ENCODE measurements around the gene ABCA1.
"Not testable (repeated sequence)": the region's sequence is repeated elsewhere in the genome, so short reads cannot be mapped to it uniquely, and the experiment has no call there.

ABCA1 gene

DNA sequence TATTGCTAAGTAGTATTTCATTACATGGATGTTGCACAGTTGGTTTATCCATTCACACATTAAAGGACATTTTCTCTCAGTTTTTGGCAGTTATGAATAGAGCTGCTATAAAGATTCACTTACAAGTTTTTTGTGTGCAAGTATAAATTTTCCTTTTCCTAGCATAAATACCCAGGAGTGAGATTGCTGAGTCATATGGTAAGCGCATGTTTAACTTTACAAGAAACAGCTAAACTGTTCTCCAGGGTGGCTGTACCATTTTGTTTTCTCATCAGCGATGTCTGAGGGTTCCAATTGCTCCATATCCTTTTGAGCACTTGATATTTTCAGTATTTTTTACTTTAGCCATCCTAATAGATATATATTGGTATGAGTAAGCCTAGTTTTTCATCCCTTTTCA is 16.4 kb upstream of the ABCA1 start:
- no peak for DNase-seq (ENCODE audit: low read depth)

GRCh38 chr9:104941597-104941996 is 13.6 kb upstream of the ABCA1 start:
- no peak for DNase-seq (ENCODE audit: low read depth)

DNA sequence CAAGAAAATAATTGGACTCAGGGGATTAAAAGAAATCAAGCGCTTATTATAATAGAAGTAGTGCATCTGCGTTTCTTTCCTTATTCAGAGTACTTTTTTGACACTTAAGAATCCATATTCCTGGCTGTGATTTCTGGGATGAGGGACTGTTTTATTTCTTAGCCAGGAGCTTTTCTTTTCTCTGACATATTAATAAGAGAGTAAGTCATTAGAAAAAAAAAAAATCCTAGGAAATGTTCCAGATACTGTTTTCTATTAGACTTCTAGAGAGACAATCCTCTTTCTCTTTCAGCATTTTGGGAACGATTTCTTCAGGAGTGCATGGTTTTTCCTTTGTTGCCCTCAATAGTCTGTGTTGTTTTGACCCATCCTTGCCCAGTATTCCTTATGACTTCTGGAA is 8.3 kb upstream of the ABCA1 start:
- no peak for DNase-seq (ENCODE audit: low read depth)

GRCh38 chr9:104935501-104935810 is 7.5 kb upstream of the ABCA1 start:
- DNase-seq (ENCODE audit: low read depth): not testable (repeated sequence)

DNA sequence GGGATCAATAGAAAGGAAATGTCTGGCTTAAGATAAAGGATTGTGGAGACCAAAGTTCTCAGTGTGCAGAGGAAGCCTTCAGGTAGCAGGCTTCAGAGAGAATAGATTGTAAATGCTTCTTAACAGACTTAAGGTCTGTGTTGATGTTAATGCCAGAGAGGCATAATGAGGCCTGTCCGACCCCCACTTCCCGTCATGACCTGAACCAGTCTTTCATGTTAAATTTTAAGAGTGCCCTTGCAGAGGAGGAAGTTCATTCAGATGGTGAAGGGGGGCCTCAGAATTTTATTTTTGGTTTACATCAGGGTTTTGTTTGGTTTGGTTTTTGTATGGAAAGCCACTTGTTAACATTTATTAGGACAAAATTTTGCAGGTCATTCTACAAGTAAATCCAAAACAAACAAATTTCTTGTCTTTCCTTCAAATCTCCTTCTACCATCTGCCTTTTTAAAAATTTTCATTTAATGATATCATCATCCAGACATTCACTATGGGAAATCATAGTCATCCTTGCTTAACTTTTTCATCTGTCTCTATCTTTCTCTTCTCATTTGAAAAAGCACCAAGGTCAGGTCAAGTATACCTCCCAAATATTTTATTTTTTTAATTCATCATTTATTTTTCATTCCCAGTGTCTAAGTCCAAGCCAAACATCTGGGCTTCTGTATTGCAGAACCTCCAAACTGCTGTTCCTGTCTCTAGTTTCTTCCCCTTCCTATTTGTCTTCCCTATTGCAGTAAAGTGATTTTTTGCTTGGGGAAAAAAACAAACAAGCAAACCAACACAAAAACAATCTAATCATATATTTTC is 6.9 kb upstream of the ABCA1 start:
- DNase-seq (ENCODE audit: low read depth): no peak

DNA sequence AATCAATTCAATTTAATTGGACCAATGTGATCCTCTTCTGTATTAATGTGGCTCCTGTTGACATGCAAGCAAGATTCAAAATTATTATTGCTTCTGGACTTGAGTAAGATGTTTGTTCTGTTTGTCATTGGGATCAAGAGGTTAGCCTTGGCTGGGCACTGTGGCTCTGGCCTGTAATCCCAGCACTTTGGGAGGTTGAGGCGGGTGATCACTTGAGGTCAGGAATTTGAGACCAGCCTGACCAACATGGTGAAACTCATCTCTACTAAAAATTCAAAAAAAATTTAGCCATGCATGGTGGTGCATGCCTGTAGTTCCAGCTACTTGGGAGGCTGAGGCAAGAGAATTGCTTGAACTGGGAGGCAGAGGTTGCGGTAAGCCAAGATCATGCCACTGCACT is 5.1 kb upstream of the ABCA1 start:
- DNase-seq (ENCODE audit: low read depth): not testable (repeated sequence)

GRCh38 chr9:104931256-104931655 is 3.3 kb upstream of the ABCA1 start:
- no peak for DNase-seq (ENCODE audit: low read depth)

DNA sequence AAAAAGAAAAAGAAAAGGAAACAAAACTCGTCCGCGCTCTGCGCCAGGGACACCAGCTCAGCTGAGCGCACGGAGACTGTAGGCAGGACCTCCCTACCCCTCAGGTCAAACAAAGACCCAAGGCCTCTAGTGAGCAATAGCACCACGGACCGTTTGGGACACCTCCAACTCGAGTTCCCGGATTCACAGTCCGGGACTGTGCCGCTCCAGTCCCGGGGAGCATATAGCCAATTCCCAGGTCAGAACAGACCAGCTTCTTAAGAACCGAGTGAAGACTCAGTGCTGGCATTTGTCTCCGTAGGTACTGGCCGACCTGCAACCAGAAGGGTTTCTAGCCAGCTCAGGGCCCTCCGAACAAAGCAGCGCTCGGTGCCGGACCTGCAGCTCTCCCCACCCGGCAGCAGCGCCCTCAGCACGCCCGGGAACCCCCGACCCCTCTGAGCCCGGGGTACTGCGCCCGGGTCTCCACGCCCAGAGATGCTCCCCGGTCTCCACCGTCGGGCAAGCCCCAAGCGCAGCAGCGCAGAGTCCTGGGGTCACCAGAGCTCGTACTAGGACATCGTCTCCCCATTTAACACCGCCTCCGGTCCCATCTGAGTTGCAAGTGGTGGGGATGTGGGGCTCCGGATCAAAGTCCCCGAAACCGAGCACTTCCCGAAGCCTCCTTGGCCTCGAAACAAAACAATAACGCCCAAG is 591 bp downstream of the ABCA1 start:
- DNase-seq (ENCODE audit: low read depth): no peak

GRCh38 chr9:104923740-104924139 is 4.2 kb downstream of the ABCA1 start:
- no peak for DNase-seq (ENCODE audit: low read depth)

- DNase-seq (ENCODE audit: low read depth): no peak
Observed at GRCh38 chr9:104923289-104923688, 4.7 kb downstream of the ABCA1 start.

DNA sequence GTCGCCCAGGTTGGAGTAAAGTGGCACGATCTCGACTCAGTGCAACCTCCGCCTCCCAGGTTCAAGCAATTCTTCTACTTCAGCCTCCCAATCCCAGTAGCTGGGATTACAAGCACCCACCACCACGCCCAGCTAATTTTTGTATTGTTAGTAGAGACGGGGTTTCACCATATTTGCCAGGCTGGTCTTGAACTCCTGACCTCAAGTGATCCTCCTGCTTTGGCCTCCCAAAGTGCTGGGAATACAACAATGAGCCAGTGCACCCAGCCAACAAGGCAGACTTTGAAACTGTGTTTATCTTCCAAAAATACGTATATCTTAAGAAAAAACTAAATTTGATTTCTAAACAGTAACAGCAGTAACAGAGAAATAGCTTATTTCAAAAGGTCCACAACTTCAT is 5.2 kb downstream of the ABCA1 start:
- DNase-seq (ENCODE audit: low read depth): not testable (repeated sequence)

DNA sequence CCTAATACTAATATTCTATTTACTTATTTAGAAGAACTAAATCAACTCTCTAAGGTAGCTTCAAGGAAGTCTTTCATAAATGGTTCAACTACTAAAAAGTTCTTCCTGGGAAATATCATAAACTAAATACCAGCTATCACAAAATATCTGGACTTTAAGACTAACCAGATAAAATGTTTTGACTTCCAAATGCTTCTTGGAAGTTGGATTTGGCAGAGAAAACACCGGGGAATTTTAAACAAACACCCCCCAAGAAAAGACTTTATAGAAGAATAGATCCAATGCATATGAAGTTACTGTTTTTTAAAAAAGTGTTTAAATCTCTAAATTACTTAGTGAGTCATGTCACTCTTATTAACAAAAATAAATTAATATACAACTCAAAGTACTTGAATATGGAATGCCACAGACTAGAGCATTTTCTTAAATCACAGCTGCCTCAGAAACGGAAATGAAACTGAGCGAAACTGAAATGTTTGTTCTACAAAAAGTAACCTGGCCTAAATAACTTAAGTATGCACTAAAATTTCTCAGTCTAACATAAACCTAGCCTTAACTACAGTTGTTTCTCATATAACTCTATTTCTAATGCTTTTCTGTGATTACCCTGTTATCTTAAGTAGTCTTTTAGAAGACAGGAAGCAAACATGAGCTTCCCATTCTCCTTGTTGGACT is 6.8 kb downstream of the ABCA1 start:
- no peak for DNase-seq (ENCODE audit: low read depth)

- no peak for DNase-seq (ENCODE audit: low read depth)
Observed at GRCh38 chr9:104915753-104916152, 12.2 kb downstream of the ABCA1 start.

GRCh38 chr9:104915049-104915448 is 12.9 kb downstream of the ABCA1 start:
- DNase-seq (ENCODE audit: low read depth): no peak

DNA sequence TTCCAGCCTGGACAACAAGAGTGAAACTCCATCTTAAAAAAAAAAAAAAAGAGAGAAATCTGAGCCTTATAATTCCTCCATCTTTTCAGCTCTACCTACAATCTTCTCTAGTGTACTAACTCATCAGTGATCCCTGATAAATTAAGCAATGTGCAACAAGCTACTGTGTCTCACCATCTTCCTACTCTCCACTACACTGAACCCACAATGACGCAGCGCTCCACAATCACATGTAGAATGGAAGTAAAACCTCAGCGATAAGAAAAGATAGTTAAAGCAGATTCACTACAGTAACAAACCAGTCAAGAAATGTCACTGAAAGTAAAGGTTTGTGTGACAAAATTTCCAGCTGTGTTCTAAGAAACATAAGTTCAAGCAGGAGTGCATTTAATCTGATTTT is 13.5 kb downstream of the ABCA1 start:
- no peak for DNase-seq (ENCODE audit: low read depth)

DNA sequence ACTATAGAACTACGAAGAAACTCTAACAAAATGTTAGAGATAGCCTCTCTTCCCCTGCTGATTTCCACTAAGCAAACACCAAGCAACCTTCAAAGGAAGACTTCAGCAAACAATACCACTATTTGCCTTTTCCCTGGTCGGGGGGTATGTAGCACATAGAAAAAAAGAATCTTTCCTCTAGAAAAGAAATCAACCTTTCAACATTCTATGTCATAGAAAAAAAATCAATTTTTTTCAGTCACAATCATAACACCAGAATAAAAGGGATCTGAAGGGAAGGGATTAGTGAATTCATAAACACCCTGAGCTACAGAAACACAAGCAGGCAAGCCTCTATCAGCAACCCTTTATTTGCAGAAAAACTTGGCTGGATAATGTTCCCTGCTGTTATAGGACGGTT is 15.3 kb downstream of the ABCA1 start:
- DNase-seq (ENCODE audit: low read depth): no peak

DNA sequence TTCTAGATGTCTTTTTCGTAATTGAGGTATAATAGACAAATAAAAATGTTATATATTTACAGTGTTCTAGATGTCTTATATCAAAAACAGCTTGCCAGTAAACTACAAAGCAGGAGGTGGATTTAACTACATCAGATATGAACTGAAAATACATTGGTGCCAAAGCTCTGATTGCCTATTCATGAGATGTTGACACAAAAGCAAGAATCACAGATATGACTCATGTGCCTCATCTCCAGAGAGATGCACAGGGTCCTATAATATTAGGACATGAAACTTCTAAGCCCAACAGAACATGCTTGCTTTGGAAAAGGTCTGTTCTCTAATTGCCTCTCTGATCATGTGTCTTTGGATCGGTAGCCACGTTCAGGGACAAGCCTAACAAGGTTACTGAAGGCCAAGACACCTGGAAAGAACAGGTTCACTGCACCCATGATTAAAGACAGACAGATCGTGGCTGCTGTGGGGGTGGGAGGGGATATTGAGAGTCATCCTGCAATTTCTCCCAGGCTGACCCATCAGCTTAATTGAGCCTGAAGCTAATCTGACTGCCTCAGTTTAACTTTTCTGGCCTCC is 16.8 kb downstream of the ABCA1 start:
- DNase-seq (ENCODE audit: low read depth): no peak

- DNase-seq (ENCODE audit: low read depth): peak; percentile 57
Observed at GRCh38 chr9:104907278-104907951, 20.5 kb downstream of the ABCA1 start.

GRCh38 chr9:104906441-104907277 is 21.3 kb downstream of the ABCA1 start:
- peak; percentile 75 for DNase-seq (ENCODE audit: low read depth)

DNA sequence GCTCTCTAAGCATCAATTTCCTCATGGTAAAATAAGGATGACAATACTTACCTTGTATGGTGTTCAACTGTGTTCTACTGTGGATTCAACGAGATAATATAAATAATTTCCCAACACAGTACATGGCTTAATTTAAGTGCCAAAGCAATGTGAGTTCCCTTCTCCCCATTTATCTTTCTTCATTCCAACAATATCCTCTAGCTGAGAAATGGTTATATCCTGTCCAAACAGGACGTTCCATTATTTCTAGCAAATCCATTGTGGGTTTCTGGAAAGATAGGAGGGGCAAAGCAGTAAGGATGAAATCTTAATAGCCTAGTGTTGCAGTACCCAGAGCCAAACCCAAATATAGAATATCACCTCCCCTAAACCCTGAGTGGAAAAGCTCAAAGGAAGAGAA is 22.0 kb downstream of the ABCA1 start:
- no peak for DNase-seq (ENCODE audit: low read depth)

- DNase-seq (ENCODE audit: low read depth): no peak
Observed at GRCh38 chr9:104905153-104905901, 22.6 kb downstream of the ABCA1 start.

Measured in GM04504 (cell line).